Measurements from ENCODE around the gene SENP1.
A peak's percentile ranks its signal among the peaks of the same experiment; 100 is the strongest.

SENP1 gene

DNA sequence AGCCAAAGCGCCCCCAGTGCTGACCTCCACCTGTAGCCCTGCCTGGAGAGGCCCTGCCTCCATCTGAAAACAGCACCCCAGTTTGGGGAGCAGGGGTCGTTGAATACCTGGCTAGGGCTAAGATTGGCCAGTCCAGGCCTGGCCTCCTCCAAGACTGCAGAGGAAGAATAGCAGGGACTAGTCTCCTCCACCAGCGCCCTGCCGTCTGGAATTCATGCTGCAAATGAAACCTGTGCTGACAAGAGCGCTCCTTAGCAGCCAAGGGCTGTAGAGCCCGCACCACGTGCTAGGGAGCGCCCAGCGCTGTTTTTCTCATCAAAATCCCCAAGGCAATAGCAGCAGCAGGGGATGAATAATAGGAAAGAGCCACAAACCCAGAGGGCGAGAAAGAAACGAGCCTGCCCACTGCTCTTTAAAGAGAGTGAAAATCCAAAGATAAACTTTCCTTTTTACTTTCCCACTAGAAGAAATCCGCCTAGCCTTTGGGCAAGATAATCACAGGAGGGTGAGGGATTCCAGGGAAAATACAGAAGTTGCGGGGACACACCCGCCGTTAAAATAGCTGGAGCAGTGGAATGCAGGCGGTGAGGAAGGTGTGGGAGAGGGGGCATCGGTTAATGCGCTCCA lies 104.9 kb downstream of the SENP1 start:
- DNase-seq (ENCODE audit: low read depth in 2 of 2) = peak in 1 of 2 experiments; percentile 16

DNA sequence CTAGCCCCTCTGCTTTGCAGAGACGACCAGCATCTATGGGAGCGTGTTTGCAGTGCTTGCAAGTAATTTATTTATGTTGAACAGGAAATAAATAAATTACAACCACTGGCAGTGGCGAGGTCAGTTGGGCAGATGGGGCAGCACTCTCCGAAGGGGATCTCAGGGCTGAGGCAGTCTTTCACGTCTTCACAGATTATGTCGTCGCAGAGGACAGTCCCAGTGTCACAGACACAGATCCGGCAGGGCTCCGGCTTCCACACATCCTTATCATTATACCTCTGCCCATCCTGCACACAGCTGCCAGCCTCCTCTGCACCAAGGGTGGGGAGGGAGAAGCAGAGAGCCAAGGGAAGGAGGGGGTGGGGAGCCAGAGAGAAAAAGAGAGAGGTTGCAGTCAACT lies 106.1 kb downstream of the SENP1 start:
- DNase-seq (ENCODE audit: low read depth in 2 of 2) = no peak

- DNase-seq (ENCODE audit: low read depth in 2 of 2) = no peak
Observed at GRCh38 chr12:47997321-47997720, 108.6 kb downstream of the SENP1 start.

GRCh38 chr12:47995981-47996401 lies 109.9 kb downstream of the SENP1 start:
- no peak for DNase-seq (ENCODE audit: low read depth in 2 of 2)

- DNase-seq (ENCODE audit: low read depth in 2 of 2) = no peak
Observed at GRCh38 chr12:47993491-47993890, 112.4 kb downstream of the SENP1 start.
